Activated T-helper 1 cell treated with anti-CD3 and anti-CD28 coated beads, Interleukin-12 subunit alpha, Interleukin-12 subunit beta, Interleukin-2, Interleukin-4 antibody, amounts not matched to agents 30 ng/mL and 10 ng/mL and 1 ng/mL, durations not matched to agents 14 hours and 24 hours and 36 hours (primary cell): ENCODE measurements around the gene SPEN. TPM values are rescaled to one million over a fixed set of nuclear protein-coding genes. Genes with fewer than 3 reads are reported as not detected.
A peak's percentile ranks its signal among the peaks of the same experiment; 100 is the strongest.

Experiments
- DNase-seq: peaks from one replicate; pipeline ENCODE4 v3.0.0; 2021; ENCODE audit warnings: low spot score
- H3K27ac Mint-ChIP-seq: one replicate; pipeline ENCODE4 v1.8.0; 2021; ENCODE audit warnings: mild to moderate bottlenecking, mixed read lengths
- H3K27me3 Mint-ChIP-seq: one replicate; pipeline ENCODE4 v1.8.0; 2022; ENCODE audit warnings: mild to moderate bottlenecking, moderate library complexity, mixed read lengths; ENCODE audit not compliant: insufficient read depth
- H3K36me3 Mint-ChIP-seq: one replicate; pipeline ENCODE4 v1.8.0; 2021; ENCODE audit warnings: low read depth, mixed read lengths
- H3K4me1 Mint-ChIP-seq: one replicate; pipeline ENCODE4 v1.8.0; 2021; ENCODE audit warnings: low read depth, mixed read lengths
- H3K4me3 Mint-ChIP-seq: one replicate; pipeline ENCODE4 v1.8.0; 2021; ENCODE audit warnings: mild to moderate bottlenecking, moderate library complexity, mixed read lengths
- H3K9me3 Mint-ChIP-seq: one replicate; pipeline ENCODE4 v1.8.0; 2021; ENCODE audit warnings: mixed read lengths
- intact Hi-C: fragments of 100-400 bp; cut with micrococcal nuclease; formaldehyde crosslinking; loops from one replicate; pipeline ENCODE4 v1.15.1; 2024
- total RNA-seq: library from RNA; stranded (reverse); gene quantifications from 2 replicates; pipeline ENCODE4 v1.2.3, GENCODE V29; 2022

The SPEN gene
- total RNA-seq, 1 donor from 2014 or later: 81.9 TPM

- no peak overlapping the region for H3K27ac Mint-ChIP-seq
- no peaks in the 10 kb centered on the region for H3K9me3 Mint-ChIP-seq
- no peak for DNase-seq
- no peak overlapping the region for H3K4me3 Mint-ChIP-seq
- peaks cover 29% of the 10 kb centered on the region for H3K36me3 Mint-ChIP-seq
- intact Hi-C loops: no loop called here
- no peaks in the 10 kb centered on the region for H3K27me3 Mint-ChIP-seq
- peaks cover 8% of the 10 kb centered on the region for H3K4me1 Mint-ChIP-seq
These were observed 93.7 kb downstream of the SPEN start for GRCh38 chr1:15941044-15941840.

- intact Hi-C loops: no loop called here
- H3K9me3 Mint-ChIP-seq: no peaks in the 10 kb centered on the region
- DNase-seq: no peak
- H3K27ac Mint-ChIP-seq: peak overlapping the region; percentile 18
- H3K4me3 Mint-ChIP-seq: no peak overlapping the region
- H3K36me3 Mint-ChIP-seq: peaks cover 30% of the 10 kb centered on the region
- H3K27me3 Mint-ChIP-seq: no peaks in the 10 kb centered on the region
- peaks cover 12% of the 10 kb centered on the region for H3K4me1 Mint-ChIP-seq
These were observed 94.6 kb downstream of the SPEN start for GRCh38 chr1:15941899-15942660.

GRCh38 chr1:15942661-15943327 lies 95.3 kb downstream of the SPEN start:
- Mint-ChIP-seq H3K27me3 (no peaks in the 10 kb centered on the region), H3K9me3 (no peaks in the 10 kb centered on the region), H3K4me3 (no peak overlapping the region), H3K27ac (no peak overlapping the region), H3K4me1 (peaks cover 11% of the 10 kb centered on the region), H3K36me3 (peaks cover 29% of the 10 kb centered on the region)
- no peak for DNase-seq
- intact Hi-C loops: no loop called here

GRCh38 chr1:15943328-15943991 lies 96.0 kb downstream of the SPEN start:
- Mint-ChIP-seq H3K9me3 (no peaks in the 10 kb centered on the region), H3K27me3 (no peaks in the 10 kb centered on the region), H3K27ac (no peak overlapping the region), H3K36me3 (peaks cover 35% of the 10 kb centered on the region), H3K4me1 (peaks cover 17% of the 10 kb centered on the region), H3K4me3 (no peak overlapping the region)
- intact Hi-C loops: no loop called here
- DNase-seq: no peak

- Mint-ChIP-seq H3K27me3 (no peaks in the 10 kb centered on the region), H3K4me1 (peaks cover 22% of the 10 kb centered on the region), H3K36me3 (peaks cover 37% of the 10 kb centered on the region), H3K4me3 (no peak overlapping the region), H3K27ac (no peak overlapping the region), H3K9me3 (no peaks in the 10 kb centered on the region)
- no peak for DNase-seq
- intact Hi-C loops: no loop called here
These were observed 96.4 kb downstream of the SPEN start for GRCh38 chr1:15943992-15944307.

- no peak overlapping the region for H3K4me3 Mint-ChIP-seq
- intact Hi-C loops: no loop called here
- H3K4me1 Mint-ChIP-seq: peaks cover 27% of the 10 kb centered on the region
- peaks cover 37% of the 10 kb centered on the region for H3K36me3 Mint-ChIP-seq
- H3K27me3 Mint-ChIP-seq: no peaks in the 10 kb centered on the region
- no peak for DNase-seq
- no peak overlapping the region for H3K27ac Mint-ChIP-seq
- no peaks in the 10 kb centered on the region for H3K9me3 Mint-ChIP-seq
These were observed 97.0 kb downstream of the SPEN start for GRCh38 chr1:15944308-15945010.

GRCh38 chr1:15945011-15945831 lies 97.7 kb downstream of the SPEN start:
- Mint-ChIP-seq H3K27ac (no peak overlapping the region), H3K27me3 (no peaks in the 10 kb centered on the region), H3K36me3 (peaks cover 35% of the 10 kb centered on the region), H3K4me3 (no peak overlapping the region), H3K4me1 (peaks cover 34% of the 10 kb centered on the region), H3K9me3 (no peaks in the 10 kb centered on the region)
- intact Hi-C loops: no loop called here
- no peak for DNase-seq

- intact Hi-C loops: no loop called here
- peak overlapping the region; percentile 16 for H3K27ac Mint-ChIP-seq
- H3K36me3 Mint-ChIP-seq: peaks cover 38% of the 10 kb centered on the region
- DNase-seq: no peak
- H3K27me3 Mint-ChIP-seq: no peaks in the 10 kb centered on the region
- H3K4me3 Mint-ChIP-seq: no peak overlapping the region
- H3K9me3 Mint-ChIP-seq: no peaks in the 10 kb centered on the region
- H3K4me1 Mint-ChIP-seq: peaks cover 41% of the 10 kb centered on the region
These were observed 98.4 kb downstream of the SPEN start for GRCh38 chr1:15945832-15946448.

- Mint-ChIP-seq H3K27me3 (no peaks in the 10 kb centered on the region), H3K4me3 (no peak overlapping the region), H3K4me1 (peaks cover 50% of the 10 kb centered on the region), H3K27ac (peak overlapping the region; percentile 98), H3K36me3 (peaks cover 42% of the 10 kb centered on the region), H3K9me3 (no peaks in the 10 kb centered on the region)
- no peak for DNase-seq
- intact Hi-C loops: no loop called here
These were observed 99.3 kb downstream of the SPEN start for GRCh38 chr1:15946571-15947381.

- H3K27me3 Mint-ChIP-seq: no peaks in the 10 kb centered on the region
- H3K36me3 Mint-ChIP-seq: peaks cover 41% of the 10 kb centered on the region
- H3K27ac Mint-ChIP-seq: peak overlapping the region; percentile 98
- no peaks in the 10 kb centered on the region for H3K9me3 Mint-ChIP-seq
- intact Hi-C loops: no loop called here
- no peak overlapping the region for H3K4me3 Mint-ChIP-seq
- H3K4me1 Mint-ChIP-seq: peaks cover 57% of the 10 kb centered on the region
- DNase-seq: no peak
These were observed 100.0 kb downstream of the SPEN start for GRCh38 chr1:15947382-15948090.
